Ishikawa (cell line): Measurements from ENCODE around the gene MYO9A.

Experiments used
- CEBPB ChIP-seq: IDR thresholded peaks from 2 replicates; pipeline ENCODE4 v1.6.1; 2012
- CREB1 ChIP-seq: IDR thresholded peaks from 2 replicates; pipeline ENCODE4 v1.6.1; 2012; ENCODE audit warnings: low read depth
- EGR1 ChIP-seq: IDR thresholded peaks from 2 replicates; pipeline ENCODE4 v1.6.1; 2012
- EP300 ChIP-seq: IDR thresholded peaks from 2 replicates; pipeline ENCODE4 v1.6.1; 2012; ENCODE audit warnings: borderline replicate concordance
- FOXM1 ChIP-seq: IDR thresholded peaks from 2 replicates; pipeline ENCODE4 v1.6.1; 2012; ENCODE audit warnings: low read depth, borderline replicate concordance
- NFIC ChIP-seq: IDR thresholded peaks from 2 replicates; pipeline ENCODE4 v1.6.1; 2012
- RAD21 ChIP-seq: IDR thresholded peaks from 2 replicates; pipeline ENCODE4 v1.6.1; 2012; ENCODE audit warnings: low read depth
- TAF1 ChIP-seq: IDR thresholded peaks from 2 replicates; pipeline ENCODE4 v1.6.1; 2012; ENCODE audit warnings: low read depth, mild to moderate bottlenecking
- TCF12 ChIP-seq: IDR thresholded peaks from 2 replicates; pipeline ENCODE4 v1.6.1; 2012; ENCODE audit warnings: low read depth
- TEAD4 ChIP-seq: IDR thresholded peaks from 2 replicates; pipeline ENCODE4 v1.6.1; 2012
- YY1 ChIP-seq: IDR thresholded peaks from 2 replicates; pipeline ENCODE4 v1.6.1; 2012; ENCODE audit warnings: low read depth
- ZBTB7A ChIP-seq: IDR thresholded peaks from 2 replicates; pipeline ENCODE4 v1.6.1; 2012; ENCODE audit warnings: low read depth
- TF ChIP-seq, protein P1 (sequence below): IDR thresholded peaks from 2 replicates; pipeline ENCODE4 v1.6.1; 2012
- TF ChIP-seq, protein P2 (sequence below): IDR thresholded peaks from 2 replicates; pipeline ENCODE4 v1.6.1; 2012; ENCODE audit warnings: low read depth, mild to moderate bottlenecking
- TF ChIP-seq, protein P3 (sequence below): IDR thresholded peaks from 2 replicates; pipeline ENCODE4 v1.6.1; 2012

MYO9A gene

DNA sequence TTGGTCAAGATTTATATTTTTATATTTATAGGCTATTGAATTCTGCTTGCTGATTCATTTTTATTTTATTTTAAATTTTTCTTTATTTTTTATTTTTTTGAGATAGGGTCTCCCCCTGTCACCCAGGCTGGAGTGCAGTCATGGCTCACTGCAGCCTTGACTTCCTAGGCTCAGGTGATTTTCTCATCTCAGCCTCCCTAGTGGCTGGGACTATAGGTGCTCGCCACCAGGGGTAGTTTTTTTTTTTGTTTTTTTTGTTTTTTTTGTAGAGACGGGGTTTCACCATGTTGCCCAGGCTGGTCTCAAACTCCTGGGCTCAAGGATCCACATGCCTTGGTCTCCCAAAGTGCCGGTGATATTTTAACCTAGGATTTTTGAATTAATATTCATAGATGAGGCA is 276.4 kb downstream of the MYO9A start:
- TF ChIP-seq, protein P1, sequence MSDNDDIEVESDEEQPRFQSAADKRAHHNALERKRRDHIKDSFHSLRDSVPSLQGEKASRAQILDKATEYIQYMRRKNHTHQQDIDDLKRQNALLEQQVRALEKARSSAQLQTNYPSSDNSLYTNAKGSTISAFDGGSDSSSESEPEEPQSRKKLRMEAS = no peak
- TF ChIP-seq CEBPB = no peak
- no peak for TF ChIP-seq EP300
- no peak for TF ChIP-seq FOXM1
- no peak for TF ChIP-seq CREB1
- no peak for TF ChIP-seq TEAD4
- TF ChIP-seq, protein P2, sequence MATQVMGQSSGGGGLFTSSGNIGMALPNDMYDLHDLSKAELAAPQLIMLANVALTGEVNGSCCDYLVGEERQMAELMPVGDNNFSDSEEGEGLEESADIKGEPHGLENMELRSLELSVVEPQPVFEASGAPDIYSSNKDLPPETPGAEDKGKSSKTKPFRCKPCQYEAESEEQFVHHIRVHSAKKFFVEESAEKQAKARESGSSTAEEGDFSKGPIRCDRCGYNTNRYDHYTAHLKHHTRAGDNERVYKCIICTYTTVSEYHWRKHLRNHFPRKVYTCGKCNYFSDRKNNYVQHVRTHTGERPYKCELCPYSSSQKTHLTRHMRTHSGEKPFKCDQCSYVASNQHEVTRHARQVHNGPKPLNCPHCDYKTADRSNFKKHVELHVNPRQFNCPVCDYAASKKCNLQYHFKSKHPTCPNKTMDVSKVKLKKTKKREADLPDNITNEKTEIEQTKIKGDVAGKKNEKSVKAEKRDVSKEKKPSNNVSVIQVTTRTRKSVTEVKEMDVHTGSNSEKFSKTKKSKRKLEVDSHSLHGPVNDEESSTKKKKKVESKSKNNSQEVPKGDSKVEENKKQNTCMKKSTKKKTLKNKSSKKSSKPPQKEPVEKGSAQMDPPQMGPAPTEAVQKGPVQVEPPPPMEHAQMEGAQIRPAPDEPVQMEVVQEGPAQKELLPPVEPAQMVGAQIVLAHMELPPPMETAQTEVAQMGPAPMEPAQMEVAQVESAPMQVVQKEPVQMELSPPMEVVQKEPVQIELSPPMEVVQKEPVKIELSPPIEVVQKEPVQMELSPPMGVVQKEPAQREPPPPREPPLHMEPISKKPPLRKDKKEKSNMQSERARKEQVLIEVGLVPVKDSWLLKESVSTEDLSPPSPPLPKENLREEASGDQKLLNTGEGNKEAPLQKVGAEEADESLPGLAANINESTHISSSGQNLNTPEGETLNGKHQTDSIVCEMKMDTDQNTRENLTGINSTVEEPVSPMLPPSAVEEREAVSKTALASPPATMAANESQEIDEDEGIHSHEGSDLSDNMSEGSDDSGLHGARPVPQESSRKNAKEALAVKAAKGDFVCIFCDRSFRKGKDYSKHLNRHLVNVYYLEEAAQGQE = no peak
- TF ChIP-seq ZBTB7A = no peak
- TF ChIP-seq TCF12 = no peak
- TF ChIP-seq, protein P3, sequence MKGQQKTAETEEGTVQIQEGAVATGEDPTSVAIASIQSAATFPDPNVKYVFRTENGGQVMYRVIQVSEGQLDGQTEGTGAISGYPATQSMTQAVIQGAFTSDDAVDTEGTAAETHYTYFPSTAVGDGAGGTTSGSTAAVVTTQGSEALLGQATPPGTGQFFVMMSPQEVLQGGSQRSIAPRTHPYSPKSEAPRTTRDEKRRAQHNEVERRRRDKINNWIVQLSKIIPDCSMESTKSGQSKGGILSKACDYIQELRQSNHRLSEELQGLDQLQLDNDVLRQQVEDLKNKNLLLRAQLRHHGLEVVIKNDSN = no peak
- no peak for TF ChIP-seq EGR1
- no peak for TF ChIP-seq NFIC
- no peak for TF ChIP-seq TAF1
- TF ChIP-seq RAD21 = no peak
- TF ChIP-seq YY1 = no peak

DNA sequence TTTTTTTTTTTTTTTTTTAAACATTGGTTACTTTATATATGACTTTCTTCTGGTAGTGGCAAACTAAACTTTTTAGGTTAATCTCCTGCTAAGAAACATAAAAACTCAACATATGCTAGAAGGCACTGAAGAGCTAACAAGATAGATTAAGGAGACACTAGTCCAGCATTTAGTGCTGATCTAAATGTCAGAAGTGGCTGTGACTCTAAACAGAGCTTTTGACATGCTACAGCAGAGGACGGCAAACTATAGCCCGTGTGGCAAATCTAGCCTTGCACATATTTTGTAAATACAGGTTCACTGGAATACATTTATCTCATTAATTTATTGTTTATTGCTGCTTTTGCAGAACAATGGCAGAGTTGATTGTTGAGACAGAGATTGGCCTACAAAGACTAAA is 287.0 kb downstream of the MYO9A start:
- TF ChIP-seq, protein P2 = no peak
- TF ChIP-seq TEAD4 (no peak), CREB1 (no peak), TCF12 (no peak), ZBTB7A (no peak), NFIC (no peak), YY1 (no peak), CEBPB (no peak), TAF1 (no peak), RAD21 (no peak), FOXM1 (no peak), EGR1 (no peak)
- TF ChIP-seq, protein P1 = no peak
- TF ChIP-seq, protein P3 = no peak

DNA sequence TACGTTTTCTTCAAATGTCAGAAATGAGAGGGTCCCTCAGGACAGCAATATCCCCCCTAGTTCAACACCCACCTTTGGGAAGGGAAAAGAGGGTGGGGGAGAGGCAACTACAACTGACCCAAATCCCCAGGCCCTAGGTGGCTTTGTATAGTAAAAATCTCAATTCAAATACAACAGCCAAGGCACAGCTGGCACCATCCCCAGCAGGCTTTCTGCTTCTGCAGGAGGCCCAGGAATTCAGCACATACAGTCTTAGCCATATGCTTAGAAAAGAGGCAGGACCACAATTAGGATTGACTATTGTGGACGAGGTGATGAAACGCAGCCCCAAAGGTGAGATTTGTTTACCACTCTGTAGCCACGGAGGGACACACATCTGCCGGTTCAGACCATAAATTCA is 291.8 kb downstream of the MYO9A start:
- TF ChIP-seq, protein P2 = no peak

DNA sequence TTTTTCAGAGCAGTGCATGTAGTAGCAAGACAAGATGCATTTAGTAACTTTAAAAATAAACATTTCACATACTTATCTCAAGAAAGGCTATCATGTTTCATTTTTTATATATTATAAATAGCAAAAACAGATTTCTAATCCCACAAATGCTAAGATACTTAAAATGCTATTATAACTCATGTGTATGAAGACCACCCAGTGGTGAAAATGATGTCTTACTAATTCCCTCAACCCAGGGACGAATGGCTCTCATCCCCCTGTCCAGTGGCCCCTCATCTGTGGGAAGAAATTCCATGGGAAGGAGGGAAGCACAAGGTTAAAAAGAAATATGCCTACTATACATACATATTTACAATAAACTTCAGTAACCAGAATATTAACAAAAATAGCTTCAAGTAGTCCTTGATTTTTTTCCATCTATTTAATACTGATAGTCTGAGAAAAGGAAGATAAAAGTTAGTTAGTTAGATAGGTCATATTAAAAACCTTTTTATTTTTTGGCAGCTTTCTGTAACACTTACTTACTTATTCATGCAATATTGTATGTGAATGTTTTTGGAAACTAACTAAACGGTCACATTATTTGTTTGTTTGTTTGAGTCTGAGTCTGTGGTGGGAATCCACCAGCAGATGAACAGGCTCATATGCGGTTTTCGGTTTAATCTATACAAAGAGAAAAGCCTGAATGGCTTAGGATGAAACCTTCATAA is 292.8 kb downstream of the MYO9A start:
- no peak for TF ChIP-seq TCF12
- TF ChIP-seq CREB1 = no peak
- TF ChIP-seq EGR1 = no peak
- no peak for TF ChIP-seq YY1
- TF ChIP-seq NFIC = no peak

DNA sequence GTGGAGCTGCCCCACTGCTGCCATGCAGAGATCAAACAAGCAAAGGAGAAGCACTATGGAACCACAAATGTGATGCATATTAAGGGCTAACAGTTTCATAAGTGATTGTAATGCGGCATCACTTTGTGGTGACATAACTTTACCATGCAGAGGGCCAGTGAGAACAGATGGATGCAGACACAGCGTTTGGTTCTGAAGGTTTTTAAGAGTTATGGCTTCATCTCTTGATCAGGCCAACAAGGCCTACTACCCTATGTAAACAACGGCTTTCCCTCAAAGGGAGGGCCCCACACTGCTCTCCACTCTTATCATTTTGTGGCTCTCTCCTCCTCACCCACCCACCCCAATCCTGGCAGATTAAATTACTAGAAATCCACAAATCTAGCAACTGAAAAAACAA is 294.1 kb downstream of the MYO9A start:
- TF ChIP-seq EGR1 = no peak
- TF ChIP-seq TAF1 = no peak
- no peak for TF ChIP-seq RAD21
- TF ChIP-seq TCF12 = no peak
- TF ChIP-seq CREB1 = no peak
